Neural cell (in vitro differentiated cells): Measurements from ENCODE around the gene SH3BGR. TPM values are rescaled to one million over a fixed set of nuclear protein-coding genes. Genes with fewer than 3 reads are reported as not detected.

Source experiments
- H2AFZ ChIP-seq: fragments of 200-600, 300-800 bp; sonication (generic), shearing (Covaris generic); 2 replicates; pipeline ENCODE4 v1.6.0; 2014; ENCODE audit warnings: low read depth, mild to moderate bottlenecking, antibody characterized with exemption, low read length, moderate library complexity
- H3F3A ChIP-seq: fragments of 200-600 bp; shearing (Covaris generic); 2 replicates; pipeline ENCODE4 v1.6.1; 2016; ENCODE audit warnings: mild to moderate bottlenecking, moderate library complexity, mixed read lengths, antibody characterized with exemption, low read length; ENCODE audit not compliant: insufficient read depth, poor library complexity, severe bottlenecking
- H3K27ac ChIP-seq: fragments of 200-600, 300-800 bp; sonication (generic), shearing (Covaris generic); 2 replicates; pipeline ENCODE4 v1.5.1; 2014; ENCODE audit warnings: mild to moderate bottlenecking, low read length, moderate library complexity
- H3K27me3 ChIP-seq: fragments of 300-800, 200-600 bp; sonication (generic), shearing (Covaris generic); 2 replicates; pipeline ENCODE4 v1.6.0; 2014; ENCODE audit warnings: mild to moderate bottlenecking, low read depth, low read length, moderate library complexity; ENCODE audit not compliant: insufficient read depth
- H3K36me3 ChIP-seq: fragments of 300-800, 200-600 bp; sonication (generic), shearing (Covaris generic); 2 replicates; pipeline ENCODE4 v1.5.1; 2014; ENCODE audit warnings: mild to moderate bottlenecking, antibody characterized with exemption, low read length, moderate library complexity; ENCODE audit not compliant: insufficient read depth
- H3K4me2 ChIP-seq: fragments of 300-800, 200-600 bp; sonication (generic), shearing (Covaris generic); 2 replicates; pipeline ENCODE4 v1.6.0; 2014; ENCODE audit warnings: mild to moderate bottlenecking, low read length
- H3K4me3 ChIP-seq: fragments of 300-800, 200-600 bp; sonication (generic), shearing (Covaris generic); 2 replicates; pipeline ENCODE4 v1.5.1; 2014; ENCODE audit warnings: mild to moderate bottlenecking, low read length, moderate library complexity
- H3K79me2 ChIP-seq: fragments of 200-600 bp; shearing (Covaris generic); replicated peaks from 2 replicates; pipeline ENCODE4 v1.6.0; 2014; ENCODE audit warnings: mild to moderate bottlenecking, low read length, moderate library complexity; ENCODE audit not compliant: insufficient read depth
- H3K9ac ChIP-seq: fragments of 300-800, 200-600 bp; sonication (generic), shearing (Covaris generic); 2 replicates; pipeline ENCODE4 v1.6.1; 2016; ENCODE audit warnings: mild to moderate bottlenecking, low read length, mixed read lengths
- H3K9me2 ChIP-seq: fragments of 200-600 bp; shearing (Covaris generic); 2 replicates; pipeline ENCODE4 v1.6.1; 2016; ENCODE audit warnings: mild to moderate bottlenecking, low read length, mixed read lengths; ENCODE audit not compliant: insufficient read depth
- H3K9me3 ChIP-seq: fragments of 200-600, 300-800 bp; sonication (generic), shearing (Covaris generic); 2 replicates; pipeline ENCODE4 v1.6.1; 2016; ENCODE audit warnings: mild to moderate bottlenecking, mixed run types, low read length, moderate library complexity, mixed read lengths
- H4K20me1 ChIP-seq: fragments of 200-600 bp; shearing (Covaris generic); 2 replicates; pipeline ENCODE4 v1.6.1; 2016; ENCODE audit warnings: mild to moderate bottlenecking, mixed run types; ENCODE audit not compliant: insufficient read depth
- EP300 ChIP-seq: fragments of 450-650 bp; conservative IDR thresholded peaks from 2 replicates; pipeline ENCODE4 v1.6.1; 2014; ENCODE audit warnings: antibody characterized with exemption, mild to moderate bottlenecking, moderate library complexity; ENCODE audit not compliant: poor library complexity, severe bottlenecking
- EZH2 ChIP-seq: fragments of 200-600, 300-800 bp; shearing (Covaris generic), sonication (generic); IDR thresholded peaks from 2 replicates; pipeline ENCODE4 v1.6.1; 2014; ENCODE audit warnings: antibody characterized with exemption, low read length, borderline replicate concordance, mild to moderate bottlenecking; ENCODE audit not compliant: insufficient read depth, poor library complexity, severe bottlenecking
- MXI1 ChIP-seq: fragments of 450-650 bp; conservative IDR thresholded peaks from 2 replicates; pipeline ENCODE4 v1.6.1; 2014; ENCODE audit warnings: antibody characterized with exemption, mild to moderate bottlenecking; ENCODE audit not compliant: poor library complexity, severe bottlenecking
- POLR2AphosphoS5 ChIP-seq: IDR thresholded peaks from 2 replicates; pipeline ENCODE4 v1.6.1; 2012
- RAD21 ChIP-seq: fragments of 450-650 bp; conservative IDR thresholded peaks from 2 replicates; pipeline ENCODE4 v1.6.1; 2014; ENCODE audit warnings: antibody characterized with exemption, mild to moderate bottlenecking, moderate library complexity
- SMC3 ChIP-seq: fragments of 450-650 bp; conservative IDR thresholded peaks from 2 replicates; pipeline ENCODE4 v1.6.1; 2014; ENCODE audit warnings: antibody characterized with exemption, mild to moderate bottlenecking, moderate library complexity; ENCODE audit not compliant: poor library complexity
- TAF1 ChIP-seq: IDR thresholded peaks from 2 replicates; pipeline ENCODE4 v1.6.1; 2012; ENCODE audit warnings: low read depth
- polyA plus RNA-seq: library from polyadenylated mRNA; depleted of rRNA; stranded (reverse); fragments of >200 nt; gene quantifications from 2 replicates; pipeline ENCODE4 v1.2.3, GENCODE V29; 2014
- TF ChIP-seq, protein P1 (sequence below): fragments of 450-650 bp; IDR thresholded peaks from 2 replicates; pipeline ENCODE4 v1.5.1; 2014; ENCODE audit warnings: antibody characterized with exemption, mild to moderate bottlenecking, moderate library complexity; ENCODE audit not compliant: poor library complexity, severe bottlenecking
- TF ChIP-seq, protein P2 (sequence below): IDR thresholded peaks from 2 replicates; pipeline ENCODE4 v1.6.1; 2012; ENCODE audit warnings: borderline replicate concordance

The SH3BGR gene
- polyA plus RNA-seq, 1 donor from 2014 or later, result 13.8 TPM

DNA sequence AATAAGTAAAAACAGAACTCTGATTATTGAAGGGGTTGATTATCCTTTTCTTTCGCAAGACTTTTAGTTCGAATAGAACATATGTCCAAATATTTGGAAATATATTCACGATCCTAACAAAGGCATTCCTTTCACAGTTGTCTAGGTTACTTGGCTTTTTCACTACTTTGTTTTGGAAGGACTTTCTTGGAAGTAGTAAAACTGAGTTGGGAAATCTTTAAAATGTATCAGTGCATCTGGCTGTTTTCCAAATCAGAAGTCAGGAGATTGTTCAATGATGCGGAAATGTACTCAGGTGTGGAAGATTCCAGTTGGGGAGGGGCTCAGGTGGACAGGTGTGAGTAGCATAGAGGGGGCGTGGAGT is 67.1 kb downstream of the SH3BGR start:
- no peaks in the 10 kb centered on the region for H3K79me2 ChIP-seq
- no peak overlapping the region for H3K4me2 ChIP-seq
- no peak overlapping the region for H3K9ac ChIP-seq
- H2AFZ ChIP-seq, result no peak overlapping the region
- no peaks in the 10 kb centered on the region for H3K9me2 ChIP-seq
- H3K27ac ChIP-seq, result no peak overlapping the region
- no peaks in the 10 kb centered on the region for H3F3A ChIP-seq
- H3K27me3 ChIP-seq, result no peaks in the 10 kb centered on the region
- no peaks in the 10 kb centered on the region for H3K9me3 ChIP-seq
- no peaks in the 10 kb centered on the region for H4K20me1 ChIP-seq
- no peak overlapping the region for H3K4me3 ChIP-seq
- TF ChIP-seq, protein P1, sequence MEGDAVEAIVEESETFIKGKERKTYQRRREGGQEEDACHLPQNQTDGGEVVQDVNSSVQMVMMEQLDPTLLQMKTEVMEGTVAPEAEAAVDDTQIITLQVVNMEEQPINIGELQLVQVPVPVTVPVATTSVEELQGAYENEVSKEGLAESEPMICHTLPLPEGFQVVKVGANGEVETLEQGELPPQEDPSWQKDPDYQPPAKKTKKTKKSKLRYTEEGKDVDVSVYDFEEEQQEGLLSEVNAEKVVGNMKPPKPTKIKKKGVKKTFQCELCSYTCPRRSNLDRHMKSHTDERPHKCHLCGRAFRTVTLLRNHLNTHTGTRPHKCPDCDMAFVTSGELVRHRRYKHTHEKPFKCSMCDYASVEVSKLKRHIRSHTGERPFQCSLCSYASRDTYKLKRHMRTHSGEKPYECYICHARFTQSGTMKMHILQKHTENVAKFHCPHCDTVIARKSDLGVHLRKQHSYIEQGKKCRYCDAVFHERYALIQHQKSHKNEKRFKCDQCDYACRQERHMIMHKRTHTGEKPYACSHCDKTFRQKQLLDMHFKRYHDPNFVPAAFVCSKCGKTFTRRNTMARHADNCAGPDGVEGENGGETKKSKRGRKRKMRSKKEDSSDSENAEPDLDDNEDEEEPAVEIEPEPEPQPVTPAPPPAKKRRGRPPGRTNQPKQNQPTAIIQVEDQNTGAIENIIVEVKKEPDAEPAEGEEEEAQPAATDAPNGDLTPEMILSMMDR, result no peak
- TF ChIP-seq RAD21, result no peak
- no peak for TF ChIP-seq TAF1
- H3K36me3 ChIP-seq, result no peaks in the 10 kb centered on the region

DNA sequence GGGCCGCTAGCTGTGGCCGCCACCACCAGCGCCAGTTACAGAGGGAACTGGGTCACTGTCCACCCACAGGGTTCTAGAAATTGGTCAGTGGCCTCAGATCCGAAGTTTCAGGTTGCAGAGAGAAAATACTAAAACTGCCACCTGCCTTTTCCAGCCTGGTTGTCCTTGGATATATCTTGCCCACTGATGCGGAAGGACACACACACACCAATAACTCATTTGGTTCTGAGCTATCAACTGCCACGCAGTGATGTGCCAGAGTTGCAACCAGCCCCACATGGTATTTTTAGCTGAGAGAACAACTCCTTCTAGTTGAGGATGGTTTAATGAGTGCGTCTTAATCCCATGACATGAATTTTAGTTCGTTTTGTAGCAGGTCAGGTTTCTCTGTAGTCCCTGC is 68.1 kb downstream of the SH3BGR start:
- TF ChIP-seq RAD21, result no peak
- TF ChIP-seq, protein P2, sequence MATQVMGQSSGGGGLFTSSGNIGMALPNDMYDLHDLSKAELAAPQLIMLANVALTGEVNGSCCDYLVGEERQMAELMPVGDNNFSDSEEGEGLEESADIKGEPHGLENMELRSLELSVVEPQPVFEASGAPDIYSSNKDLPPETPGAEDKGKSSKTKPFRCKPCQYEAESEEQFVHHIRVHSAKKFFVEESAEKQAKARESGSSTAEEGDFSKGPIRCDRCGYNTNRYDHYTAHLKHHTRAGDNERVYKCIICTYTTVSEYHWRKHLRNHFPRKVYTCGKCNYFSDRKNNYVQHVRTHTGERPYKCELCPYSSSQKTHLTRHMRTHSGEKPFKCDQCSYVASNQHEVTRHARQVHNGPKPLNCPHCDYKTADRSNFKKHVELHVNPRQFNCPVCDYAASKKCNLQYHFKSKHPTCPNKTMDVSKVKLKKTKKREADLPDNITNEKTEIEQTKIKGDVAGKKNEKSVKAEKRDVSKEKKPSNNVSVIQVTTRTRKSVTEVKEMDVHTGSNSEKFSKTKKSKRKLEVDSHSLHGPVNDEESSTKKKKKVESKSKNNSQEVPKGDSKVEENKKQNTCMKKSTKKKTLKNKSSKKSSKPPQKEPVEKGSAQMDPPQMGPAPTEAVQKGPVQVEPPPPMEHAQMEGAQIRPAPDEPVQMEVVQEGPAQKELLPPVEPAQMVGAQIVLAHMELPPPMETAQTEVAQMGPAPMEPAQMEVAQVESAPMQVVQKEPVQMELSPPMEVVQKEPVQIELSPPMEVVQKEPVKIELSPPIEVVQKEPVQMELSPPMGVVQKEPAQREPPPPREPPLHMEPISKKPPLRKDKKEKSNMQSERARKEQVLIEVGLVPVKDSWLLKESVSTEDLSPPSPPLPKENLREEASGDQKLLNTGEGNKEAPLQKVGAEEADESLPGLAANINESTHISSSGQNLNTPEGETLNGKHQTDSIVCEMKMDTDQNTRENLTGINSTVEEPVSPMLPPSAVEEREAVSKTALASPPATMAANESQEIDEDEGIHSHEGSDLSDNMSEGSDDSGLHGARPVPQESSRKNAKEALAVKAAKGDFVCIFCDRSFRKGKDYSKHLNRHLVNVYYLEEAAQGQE, result no peak
- no peak for TF ChIP-seq MXI1
- TF ChIP-seq EP300, result no peak
- no peak for TF ChIP-seq SMC3
- TF ChIP-seq TAF1, result no peak
- TF ChIP-seq, protein P1, result no peak
- no peak for TF ChIP-seq POLR2AphosphoS5
- no peak for TF ChIP-seq EZH2
- Histone ChIP-seq H3K9ac (no peak overlapping the region), H2AFZ (no peak overlapping the region), H3K9me3 (no peaks in the 10 kb centered on the region), H3K27ac (no peak overlapping the region), H3K27me3 (no peaks in the 10 kb centered on the region), H3K4me3 (no peak overlapping the region), H4K20me1 (no peaks in the 10 kb centered on the region), H3K9me2 (no peaks in the 10 kb centered on the region), H3K79me2 (no peaks in the 10 kb centered on the region), H3K36me3 (no peaks in the 10 kb centered on the region), H3F3A (no peaks in the 10 kb centered on the region), H3K4me2 (no peak overlapping the region)
